ENCODE data around the gene TMEM187.

DNA sequence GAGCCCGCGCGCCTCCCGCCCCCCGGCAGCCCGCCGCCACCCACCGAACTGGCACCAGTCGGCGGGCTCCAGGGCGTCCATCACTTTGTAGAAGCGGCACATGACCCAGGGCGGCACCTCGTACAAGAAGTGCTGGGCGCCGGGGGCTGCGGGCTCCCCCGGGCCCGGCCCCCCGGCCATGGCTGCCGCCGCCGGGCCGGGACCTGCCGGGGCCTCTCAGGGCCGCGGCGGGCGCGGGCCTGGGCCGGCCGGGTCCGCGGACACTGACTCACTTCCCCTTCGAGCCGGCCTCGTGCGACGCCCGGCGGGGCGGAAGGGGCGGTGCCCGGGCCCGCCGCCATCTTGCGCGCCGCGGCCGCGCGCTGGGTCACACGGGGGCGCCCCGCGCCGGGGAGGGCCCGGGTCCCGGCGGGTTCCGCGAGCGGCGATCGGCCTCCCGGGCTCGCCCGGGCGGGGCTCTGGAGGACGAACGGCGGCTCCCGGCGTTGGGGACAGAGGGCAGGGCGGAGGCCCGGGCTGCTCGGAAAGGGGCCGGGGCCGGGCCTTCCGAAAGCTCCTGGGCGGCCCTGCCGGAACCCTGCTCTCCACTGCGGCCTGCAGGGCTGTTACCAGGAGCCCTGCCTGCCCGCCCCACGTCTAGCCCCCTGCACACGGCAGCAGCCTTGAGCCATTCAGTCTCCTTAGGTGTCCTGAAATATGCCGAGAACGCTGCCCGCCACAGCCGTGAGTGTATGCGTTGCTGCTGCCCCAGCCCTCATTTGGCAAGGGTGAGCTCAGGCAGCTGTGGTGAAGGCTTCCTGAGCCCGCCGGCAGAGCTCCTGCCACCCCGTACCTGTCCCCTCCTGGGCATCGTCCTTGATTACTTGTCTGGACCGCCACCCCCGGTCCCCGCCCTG, 47.3 kb downstream of the TMEM187 start, which contains the start of gene IRAK1:
- no peak for TF ChIP-seq CTCF (IDR thresholded peaks at IDR 0.05)
- no peak for TF ChIP-seq EZH2 (IDR thresholded peaks at IDR 0.05; ENCODE audit: borderline replicate concordance, insufficient read depth, low read depth, low read length, poor library complexity, severe bottlenecking)
